ENCODE results near the gene BMP2K. TPM values are rescaled to one million over a fixed set of nuclear protein-coding genes. Genes with fewer than 3 reads are reported as not detected.

Gene BMP2K
- total RNA-seq (2014; rRNA removed; shearing (Covaris generic)) (26.1 and 43.4 TPM in 2 replicates), total RNA-seq (2022) (61.1 and 66.1 TPM in 2 replicates), Bru-seq, nascent RNA (percentile 93 among the genes with signal in this experiment), BruChase-seq, experiment 1, labeled RNA remaining after a 6-hour chase (percentile 81 among the genes with signal in this experiment), BruChase-seq, experiment 2, labeled RNA remaining after a 2-hour chase (percentile 82 among the genes with signal in this experiment)
- long read RNA-seq, transcript BMP2K-204 (14 exons, 3,195 nt), result major isoform, 18 of 48 reads
- long read RNA-seq, transcript BMP2K-201 (16 exons, 3,804 nt), result minor isoform, 7 of 48 reads
- long read RNA-seq, partial matches to known transcripts, result 11 of 48 reads
- long read RNA-seq, other reads (novel, unspliced or antisense), result 12 of 48 reads

- Histone ChIP-seq H3K9me3 (ENCODE audit: low read length) (no peaks in the 10 kb centered on the region), H3K4me3 (ENCODE audit: low read depth, low read length, poor library complexity, severe bottlenecking) (peak within 1 kb of the TSS; percentile 76), H3K27ac (ENCODE audit: low read depth, low read length, poor library complexity, severe bottlenecking) (peak within 1 kb of the TSS; percentile 82), H3K36me3 (ENCODE audit: insufficient read depth, low read length) (no peaks in the 10 kb centered on the region; the same call in 1 of the 2 replicates), H3K4me1 (ENCODE audit: insufficient read depth, low read length, poor library complexity, severe bottlenecking) (peaks cover 49% of the 10 kb centered on the region), H3K79me2 (ENCODE audit: insufficient read depth, low read depth, low read length) (peaks cover 45% of the 10 kb centered on the region), H3K4me2 (ENCODE audit: low read length) (peak within 1 kb of the TSS; percentile 91), H4K20me1 (ENCODE audit: insufficient read depth, low read length) (peaks cover 35% of the 10 kb centered on the region), H3K9me2 (ENCODE audit: insufficient read depth, low read length) (no peaks in the 10 kb centered on the region), H2AFZ (ENCODE audit: low read length) (peak within 1 kb of the TSS; percentile 76)
- DNase-seq (ENCODE audit: low spot score), result peak; percentile 88
- ChIA-PET POLR2A (interaction anchor here (0.7 to 5.0 kb wide), 13 partner anchors 8 to 134 kb away, joined by 3 to 23 read pairs (median 3); no protein-coding TSS in a partner anchor), CTCF (ENCODE audit: unreplicated experiment) (interaction anchor here (0.9 to 1.4 kb wide), 2 partner anchors 9 to 161 kb away, joined by 3 to 4 read pairs; no protein-coding TSS in a partner anchor)
- no peak for TF ChIP-seq EZH2phosphoT487 (IDR thresholded peaks at IDR 0.05; ENCODE audit: borderline replicate concordance, low read depth, low read length)
- no peak for TF ChIP-seq CTCF (conservative IDR thresholded peaks at IDR 0.05; ENCODE audit: low read length)
- no TSS peak for BruUV-seq (replicated peaks)
- intact Hi-C loops (cut with micrococcal nuclease; ENCODE audit: unreplicated experiment), result loop anchor here (1.0 to 5.0 kb wide), 5 partner anchors 89 to 959 kb away; partner anchors contain the start of genes CNOT6L and PAQR3
Observed at GRCh38 chr4:78776079-78776728, at the start of gene BMP2K. TSS of gene BMP2K (plus strand) at chr4:78776350. CDS start at chr4:78776544, 194 bp downstream.

- no peaks in the 10 kb centered on the region for H3K9me2 ChIP-seq (ENCODE audit: insufficient read depth, low read length)
Observed at GRCh38 chr4:78726546-78726945, 49.6 kb upstream of the BMP2K start.

More at GRCh38 chr4:78726546-78726945, 49.6 kb upstream of the BMP2K start:
- Histone ChIP-seq H3K79me2 (ENCODE audit: insufficient read depth, low read depth, low read length) (no peaks in the 10 kb centered on the region), H3K4me2 (ENCODE audit: low read length) (no peak overlapping the region), H3K27ac (ENCODE audit: low read depth, low read length, poor library complexity, severe bottlenecking) (no peak overlapping the region), H3K36me3 (ENCODE audit: insufficient read depth, low read length) (no peaks in the 10 kb centered on the region), H3K4me1 (ENCODE audit: insufficient read depth, low read length, poor library complexity, severe bottlenecking) (peaks cover 18% of the 10 kb centered on the region), H3K9me3 (ENCODE audit: low read length) (no peaks in the 10 kb centered on the region), H4K20me1 (ENCODE audit: insufficient read depth, low read length) (no peaks in the 10 kb centered on the region), H3K4me3 (ENCODE audit: low read depth, low read length, poor library complexity, severe bottlenecking) (no peak overlapping the region), H2AFZ (ENCODE audit: low read length) (peak overlapping the region; percentile 45; the same call in 1 of the 2 replicates)
- intact Hi-C loops (cut with micrococcal nuclease; ENCODE audit: unreplicated experiment), result no loop called here
- TF ChIP-seq EZH2phosphoT487 (IDR thresholded peaks at IDR 0.05; ENCODE audit: borderline replicate concordance, low read depth, low read length) (no peak), CTCF (conservative IDR thresholded peaks at IDR 0.05; ENCODE audit: low read length) (no peak)
- DNase-seq (ENCODE audit: low spot score), result no peak
- ChIA-PET POLR2A (interaction anchor here (0.8 to 2.1 kb wide), 9 partner anchors 9 to 74 kb away, joined by 3 to 8 read pairs (median 4); no protein-coding TSS in a partner anchor), CTCF (ENCODE audit: unreplicated experiment) (no interaction called here)
- no TSS peak for BruUV-seq (replicated peaks)
